ENCODE results near the gene TRMT44.

TRMT44 gene

DNA sequence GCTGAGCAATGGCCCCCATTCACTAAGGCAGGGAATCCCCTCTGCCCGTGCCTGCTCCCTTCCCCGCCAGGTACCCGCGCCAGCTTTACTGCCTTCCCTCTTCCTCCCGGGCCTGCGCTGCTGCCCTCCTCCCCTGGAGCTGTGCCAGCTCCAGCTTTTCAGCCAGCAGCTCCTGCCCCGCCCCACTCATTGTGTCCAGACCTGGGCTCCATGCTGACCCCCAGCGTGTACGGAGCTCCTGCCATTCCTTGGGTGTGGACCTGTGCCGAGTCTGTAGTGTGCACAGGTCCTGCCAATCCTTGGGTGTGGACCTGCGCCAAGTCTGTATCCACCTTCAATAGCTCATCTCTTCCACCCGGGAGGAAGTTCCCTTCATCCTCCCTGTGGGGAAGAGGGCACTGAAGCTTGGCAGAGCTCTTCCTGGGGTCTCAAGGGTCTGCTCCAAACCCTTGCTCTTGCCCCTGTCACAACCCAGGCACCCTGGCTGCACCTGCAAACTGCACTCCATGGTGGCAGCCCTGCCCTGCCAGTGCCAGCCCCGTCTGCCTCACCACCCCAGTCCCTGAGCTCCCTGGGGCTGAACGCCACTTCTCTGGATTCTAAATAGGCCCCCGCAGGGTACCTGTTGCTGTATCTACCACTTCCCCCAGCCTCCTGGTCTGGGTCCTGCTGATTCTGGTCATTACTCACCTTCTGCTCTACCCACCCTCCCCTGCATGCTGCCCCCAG is 63.9 kb downstream of the TRMT44 start:
- TF ChIP-seq, protein P1, sequence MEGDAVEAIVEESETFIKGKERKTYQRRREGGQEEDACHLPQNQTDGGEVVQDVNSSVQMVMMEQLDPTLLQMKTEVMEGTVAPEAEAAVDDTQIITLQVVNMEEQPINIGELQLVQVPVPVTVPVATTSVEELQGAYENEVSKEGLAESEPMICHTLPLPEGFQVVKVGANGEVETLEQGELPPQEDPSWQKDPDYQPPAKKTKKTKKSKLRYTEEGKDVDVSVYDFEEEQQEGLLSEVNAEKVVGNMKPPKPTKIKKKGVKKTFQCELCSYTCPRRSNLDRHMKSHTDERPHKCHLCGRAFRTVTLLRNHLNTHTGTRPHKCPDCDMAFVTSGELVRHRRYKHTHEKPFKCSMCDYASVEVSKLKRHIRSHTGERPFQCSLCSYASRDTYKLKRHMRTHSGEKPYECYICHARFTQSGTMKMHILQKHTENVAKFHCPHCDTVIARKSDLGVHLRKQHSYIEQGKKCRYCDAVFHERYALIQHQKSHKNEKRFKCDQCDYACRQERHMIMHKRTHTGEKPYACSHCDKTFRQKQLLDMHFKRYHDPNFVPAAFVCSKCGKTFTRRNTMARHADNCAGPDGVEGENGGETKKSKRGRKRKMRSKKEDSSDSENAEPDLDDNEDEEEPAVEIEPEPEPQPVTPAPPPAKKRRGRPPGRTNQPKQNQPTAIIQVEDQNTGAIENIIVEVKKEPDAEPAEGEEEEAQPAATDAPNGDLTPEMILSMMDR (IDR thresholded peaks at IDR 0.05; ENCODE audit: low read depth, low read length): no peak
- H3K4me3 ChIP-seq (ENCODE audit: low read depth, low read length): no peak overlapping the region

DNA sequence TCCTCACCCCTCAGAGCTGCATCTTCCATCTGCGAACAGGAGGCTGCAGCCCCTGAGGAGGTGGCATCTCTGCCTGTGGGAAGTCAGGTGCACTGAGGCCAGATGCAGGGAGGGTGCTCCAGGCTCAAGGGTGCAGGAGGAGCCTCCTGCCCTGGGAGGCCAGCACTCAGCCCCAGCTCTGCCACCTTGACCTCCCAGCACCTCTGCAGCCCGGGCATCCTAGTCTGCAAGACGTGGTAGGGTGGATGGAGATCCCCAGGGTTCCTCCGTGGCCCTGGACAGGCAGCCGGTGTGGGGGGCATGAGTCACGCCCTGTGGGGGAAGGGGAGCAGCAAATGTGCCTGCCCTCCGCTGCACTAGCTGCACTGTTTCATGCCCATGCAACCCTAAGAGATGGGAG is 64.7 kb downstream of the TRMT44 start:
- TF ChIP-seq, protein P1 (IDR thresholded peaks at IDR 0.05; ENCODE audit: low read depth, low read length): no peak
- H3K4me3 ChIP-seq (ENCODE audit: low read depth, low read length): no peak overlapping the region

DNA sequence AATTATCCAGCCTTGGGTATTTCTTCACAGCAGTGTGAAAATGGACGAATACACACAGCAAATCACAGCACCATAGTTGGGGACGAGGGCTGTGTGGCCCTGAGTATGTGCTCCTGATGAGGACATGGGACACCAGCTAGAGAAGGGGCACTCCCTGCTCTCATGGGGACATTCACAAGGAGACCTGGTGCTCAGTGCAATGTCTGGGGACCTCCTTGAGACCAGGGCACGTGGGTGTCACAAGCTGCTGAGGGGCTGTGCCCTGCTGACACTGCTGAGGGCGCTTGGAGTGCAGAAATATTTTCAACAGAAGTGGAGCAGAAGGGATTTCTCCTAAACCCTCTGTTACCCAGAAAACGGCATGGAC is 65.4 kb downstream of the TRMT44 start:
- TF ChIP-seq, protein P1 (IDR thresholded peaks at IDR 0.05; ENCODE audit: low read depth, low read length): no peak
- no peak overlapping the region for H3K4me3 ChIP-seq (ENCODE audit: low read depth, low read length)

DNA sequence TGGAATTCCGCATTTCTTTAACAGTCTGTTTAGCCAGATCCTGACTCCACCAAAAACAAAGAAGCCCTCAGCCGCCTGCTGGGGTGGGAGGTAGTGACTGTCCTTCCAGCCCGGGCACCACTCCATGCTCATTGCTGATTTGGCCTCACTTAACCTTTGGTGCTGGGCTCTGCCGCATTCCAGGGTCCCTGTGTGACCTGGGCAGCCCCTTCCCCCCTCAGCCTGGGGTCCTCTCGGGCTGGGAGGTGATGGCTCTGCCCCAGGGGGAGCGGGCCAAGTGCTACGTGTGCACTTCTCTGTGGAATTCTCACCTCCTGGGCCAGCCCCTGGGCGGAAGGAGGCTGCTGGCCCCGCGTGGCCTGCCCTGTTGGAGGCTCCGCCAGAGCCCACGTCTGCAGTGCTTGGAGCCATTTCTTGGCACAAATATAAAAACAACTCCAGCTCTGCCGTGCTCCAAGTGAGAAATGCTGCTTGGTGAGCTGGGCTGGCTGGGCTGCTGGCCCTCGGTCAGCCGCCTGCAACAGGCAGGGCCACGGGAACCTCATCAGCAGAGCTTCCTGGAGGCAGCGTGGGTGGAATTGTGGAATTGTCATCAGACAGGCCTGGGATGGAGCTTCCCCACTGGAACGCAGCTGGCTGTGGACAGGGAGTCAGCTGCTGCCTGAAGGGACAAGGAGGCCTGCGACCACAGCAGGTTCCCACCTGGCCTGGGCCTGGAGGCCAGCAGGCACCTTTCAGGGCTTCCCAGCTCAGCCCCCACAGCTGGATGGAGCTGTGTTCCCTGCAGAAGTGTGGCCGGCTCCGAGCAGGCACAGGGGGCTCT is 66.0 kb downstream of the TRMT44 start:
- TF ChIP-seq, protein P1 (IDR thresholded peaks at IDR 0.05; ENCODE audit: low read depth, low read length): no peak

DNA sequence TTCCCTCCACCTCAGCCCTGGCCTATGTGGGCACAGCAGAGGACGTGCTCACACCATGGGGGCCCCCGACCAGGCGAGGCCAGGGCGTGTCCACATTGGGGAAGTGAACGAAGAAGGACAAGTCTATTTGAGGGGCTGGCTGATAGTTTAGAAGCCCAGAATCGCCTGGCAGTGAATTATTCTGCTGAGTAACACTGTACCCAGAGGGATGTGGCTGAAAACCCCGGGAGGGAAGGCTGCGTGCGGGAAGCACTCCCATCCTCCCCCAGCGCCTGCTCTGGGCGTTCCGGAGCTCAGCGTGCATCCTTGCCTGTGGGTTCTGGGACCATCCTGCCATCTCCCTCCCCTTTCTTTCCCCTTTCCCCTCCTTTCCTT is 66.6 kb downstream of the TRMT44 start:
- TF ChIP-seq, protein P1 (IDR thresholded peaks at IDR 0.05; ENCODE audit: low read depth, low read length): no peak
- no peak overlapping the region for H3K4me3 ChIP-seq (ENCODE audit: low read depth, low read length)

More for the DNA sequence above, 66.0 kb downstream of the TRMT44 start:
- no peak overlapping the region for H3K4me3 ChIP-seq (ENCODE audit: low read depth, low read length)

DNA sequence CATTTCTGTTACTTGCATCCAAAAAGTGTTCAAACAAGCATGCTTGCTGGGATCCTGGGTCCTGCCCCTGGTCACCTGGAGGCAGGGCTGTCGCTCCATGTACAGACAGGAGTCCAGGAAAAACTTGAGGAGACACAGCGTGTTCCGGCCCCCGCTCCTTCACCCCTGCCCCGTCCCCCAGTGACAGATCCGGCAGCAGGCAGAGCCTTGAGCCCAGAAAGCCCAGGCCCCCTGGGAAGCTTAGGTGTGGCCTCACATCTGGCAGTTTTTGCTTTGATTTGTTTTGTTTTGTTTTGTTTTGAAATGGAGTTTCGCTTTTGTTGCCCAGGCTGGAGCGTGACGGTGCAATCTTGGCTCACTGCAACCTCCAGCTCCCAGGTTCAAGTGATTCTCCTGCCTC is 67.0 kb downstream of the TRMT44 start:
- TF ChIP-seq, protein P1 (IDR thresholded peaks at IDR 0.05; ENCODE audit: low read depth, low read length): no peak
- no peak overlapping the region for H3K4me3 ChIP-seq (ENCODE audit: low read depth, low read length)

DNA sequence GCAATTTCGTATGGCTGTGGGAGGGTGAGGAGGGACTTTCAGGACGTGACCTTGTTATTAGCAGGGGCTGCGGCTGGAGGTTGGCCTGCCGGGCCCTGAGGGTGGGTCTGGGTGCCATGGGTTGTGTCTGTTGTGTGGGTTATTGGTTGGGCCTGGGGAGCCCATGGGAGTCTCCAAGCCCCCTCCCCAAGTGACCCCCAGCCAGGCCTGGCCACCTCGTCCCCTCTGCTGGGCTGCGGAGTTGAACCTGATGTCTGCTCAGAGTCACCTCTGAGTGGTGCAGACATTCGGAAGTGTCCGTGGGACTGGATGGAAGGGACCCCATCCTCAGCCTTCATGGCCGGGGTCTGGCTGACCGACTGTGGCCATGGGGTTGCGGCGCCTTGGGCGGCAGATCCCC is 67.7 kb downstream of the TRMT44 start:
- TF ChIP-seq, protein P1 (IDR thresholded peaks at IDR 0.05; ENCODE audit: low read depth, low read length): no peak
- H3K4me3 ChIP-seq (ENCODE audit: low read depth, low read length): no peak overlapping the region

Data from WI38 (cell line).